Prostate gland (tissue), 2 donors: ENCODE results near the gene PDIA5. TPM values are rescaled to one million over a fixed set of nuclear protein-coding genes. Genes with fewer than 3 reads are reported as not detected.

ENCODE experiments used
- DNase-seq: peaks from one replicate; pipeline ENCODE4 v3.0.0-alpha.2; 2019; ENCODE audit warnings: low spot score
- H3K27ac ChIP-seq, 2 donors: fragments of 200-600 bp; sonication (generic); 2 replicates each; pipeline ENCODE4 v1.5.1; 2017 to 2019
- H3K27me3 ChIP-seq: fragments of 200-600 bp; sonication (generic); replicated peaks from 2 replicates; pipeline ENCODE4 v1.5.1; 2019; ENCODE audit not compliant: insufficient read depth
- H3K36me3 ChIP-seq, 2 donors: fragments of 200-600 bp; sonication (generic); 1 replicate in 1 of 2; 2 replicates in 1 of 2; pipeline versions ENCODE4 v1.5.1 to v1.8.1; 2017 to 2019
- H3K4me1 ChIP-seq: fragments of 200-600 bp; sonication (generic); replicated peaks from 2 replicates; pipeline ENCODE4 v1.5.1; 2019
- H3K4me3 ChIP-seq, 2 donors: fragments of 200-600 bp; sonication (generic); 2 replicates each; pipeline ENCODE4 v1.5.1; 2017 to 2019
- H3K9me3 ChIP-seq: fragments of 200-600 bp; sonication (generic); 2 replicates; pipeline ENCODE4 v1.5.1; 2017
- POLR2A ChIP-seq: fragments of 450-650 bp; IDR thresholded peaks from one replicate; pipeline ENCODE4 v1.6.1; 2016; ENCODE audit warnings: antibody characterized with exemption, mild to moderate bottlenecking
- POLR2AphosphoS5 ChIP-seq: sonication (generic); formaldehyde crosslinking; IDR thresholded peaks from one replicate; pipeline ENCODE4 v1.6.1; 2017; ENCODE audit warnings: antibody characterized with exemption
- WGBS: methylation state at CpG from one replicate; pipeline ENCODE4 v1.1.5; 2018; 5-methylcytosine and 5-hydroxymethylcytosine counted together
- intact Hi-C: fragments of 100-400 bp; cut with DNase I; formaldehyde crosslinking; loops from one replicate; pipeline ENCODE4 v1.14.2; 2022
- total RNA-seq, 2 donors: library from RNA; depleted of rRNA; stranded (reverse); fragments of >200 nt; gene quantifications; one replicate each; pipeline ENCODE4 v1.1.0, GENCODE V29; 2016
- TF ChIP-seq, protein P1 (sequence below), 4 experiments: fragments of 200-600 bp in 2 of 4; fragments of 450-650 bp in 2 of 4; sonication (generic) in 2 of 4; IDR thresholded peaks; 1 replicate in 3 of 4; 2 replicates in 1 of 4; pipeline ENCODE4 v1.5.1; 2016 to 2019; ENCODE audit warnings: antibody characterized with exemption in 4 of 4, mild to moderate bottlenecking in 2 of 4, moderate library complexity in 2 of 4

Gene PDIA5
- total RNA-seq, 2 donors from 2014 or later: 67.9 to 75.9 TPM

DNA sequence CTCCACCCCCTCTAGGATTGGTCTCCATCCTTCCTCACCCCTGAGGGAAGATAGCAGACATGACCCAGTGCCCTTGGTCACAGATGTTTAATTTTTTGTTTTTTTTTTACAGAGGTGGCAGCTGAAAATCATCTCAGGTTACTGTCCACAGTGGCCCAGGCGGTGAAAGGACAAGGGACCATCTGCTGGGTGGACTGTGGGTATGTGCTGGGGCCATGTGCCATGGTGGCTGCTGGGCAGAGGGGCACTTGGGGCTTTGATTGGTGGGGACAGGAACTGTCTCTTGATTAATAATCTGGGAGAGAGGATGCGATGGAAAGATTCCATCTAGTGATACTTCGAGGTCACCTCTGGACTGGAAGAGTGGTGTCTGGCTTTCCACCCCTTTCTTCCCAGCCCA is 25.4 kb downstream of the PDIA5 start:
- intact Hi-C loops: no loop called here
- no peaks in the 10 kb centered on the region for H3K4me1 ChIP-seq
- TF ChIP-seq, protein P1, sequence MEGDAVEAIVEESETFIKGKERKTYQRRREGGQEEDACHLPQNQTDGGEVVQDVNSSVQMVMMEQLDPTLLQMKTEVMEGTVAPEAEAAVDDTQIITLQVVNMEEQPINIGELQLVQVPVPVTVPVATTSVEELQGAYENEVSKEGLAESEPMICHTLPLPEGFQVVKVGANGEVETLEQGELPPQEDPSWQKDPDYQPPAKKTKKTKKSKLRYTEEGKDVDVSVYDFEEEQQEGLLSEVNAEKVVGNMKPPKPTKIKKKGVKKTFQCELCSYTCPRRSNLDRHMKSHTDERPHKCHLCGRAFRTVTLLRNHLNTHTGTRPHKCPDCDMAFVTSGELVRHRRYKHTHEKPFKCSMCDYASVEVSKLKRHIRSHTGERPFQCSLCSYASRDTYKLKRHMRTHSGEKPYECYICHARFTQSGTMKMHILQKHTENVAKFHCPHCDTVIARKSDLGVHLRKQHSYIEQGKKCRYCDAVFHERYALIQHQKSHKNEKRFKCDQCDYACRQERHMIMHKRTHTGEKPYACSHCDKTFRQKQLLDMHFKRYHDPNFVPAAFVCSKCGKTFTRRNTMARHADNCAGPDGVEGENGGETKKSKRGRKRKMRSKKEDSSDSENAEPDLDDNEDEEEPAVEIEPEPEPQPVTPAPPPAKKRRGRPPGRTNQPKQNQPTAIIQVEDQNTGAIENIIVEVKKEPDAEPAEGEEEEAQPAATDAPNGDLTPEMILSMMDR (IDR thresholded peaks at IDR 0.05): no peak
- TF ChIP-seq POLR2A (no peak), POLR2AphosphoS5 (no peak)
- H3K4me3 ChIP-seq: no peak overlapping the region
- WGBS: 88% methylated on average over 3 of the region's 3 CpGs
- H3K36me3 ChIP-seq: no peaks in the 10 kb centered on the region
- no peak overlapping the region for H3K27ac ChIP-seq
- H3K9me3 ChIP-seq: no peaks in the 10 kb centered on the region
- DNase-seq: no peak
- no peaks in the 10 kb centered on the region for H3K27me3 ChIP-seq

DNA sequence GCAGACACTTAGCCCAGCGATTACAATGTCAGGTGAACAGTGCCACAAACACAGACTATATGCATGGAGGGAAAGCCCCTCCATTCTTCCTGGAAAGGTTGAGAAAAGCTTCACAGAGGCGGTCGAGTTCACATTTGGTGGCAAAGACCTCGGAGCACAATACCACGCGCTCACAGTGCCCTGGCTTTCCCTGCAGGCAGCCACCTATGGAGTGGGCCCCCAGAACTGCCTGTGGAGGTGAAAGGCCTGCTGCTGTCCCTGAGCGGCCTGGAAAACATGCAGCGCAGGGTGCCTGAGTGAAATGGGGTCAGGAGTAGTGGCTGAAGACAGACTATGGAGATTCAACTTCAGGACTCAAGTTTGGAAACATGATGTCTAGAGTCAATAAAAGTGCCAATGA is 26.9 kb downstream of the PDIA5 start:
- DNase-seq: no peak
- Histone ChIP-seq H3K4me3 (no peak overlapping the region), H3K9me3 (no peaks in the 10 kb centered on the region), H3K4me1 (no peaks in the 10 kb centered on the region), H3K36me3 (no peaks in the 10 kb centered on the region), H3K27ac (no peak overlapping the region), H3K27me3 (no peaks in the 10 kb centered on the region)
- over 99% methylated on average over 8 of the region's 8 CpGs for WGBS
- no peak for TF ChIP-seq POLR2AphosphoS5
- no peak for TF ChIP-seq POLR2A
- TF ChIP-seq, protein P1 (IDR thresholded peaks at IDR 0.05): no peak
- intact Hi-C loops: no loop called here

DNA sequence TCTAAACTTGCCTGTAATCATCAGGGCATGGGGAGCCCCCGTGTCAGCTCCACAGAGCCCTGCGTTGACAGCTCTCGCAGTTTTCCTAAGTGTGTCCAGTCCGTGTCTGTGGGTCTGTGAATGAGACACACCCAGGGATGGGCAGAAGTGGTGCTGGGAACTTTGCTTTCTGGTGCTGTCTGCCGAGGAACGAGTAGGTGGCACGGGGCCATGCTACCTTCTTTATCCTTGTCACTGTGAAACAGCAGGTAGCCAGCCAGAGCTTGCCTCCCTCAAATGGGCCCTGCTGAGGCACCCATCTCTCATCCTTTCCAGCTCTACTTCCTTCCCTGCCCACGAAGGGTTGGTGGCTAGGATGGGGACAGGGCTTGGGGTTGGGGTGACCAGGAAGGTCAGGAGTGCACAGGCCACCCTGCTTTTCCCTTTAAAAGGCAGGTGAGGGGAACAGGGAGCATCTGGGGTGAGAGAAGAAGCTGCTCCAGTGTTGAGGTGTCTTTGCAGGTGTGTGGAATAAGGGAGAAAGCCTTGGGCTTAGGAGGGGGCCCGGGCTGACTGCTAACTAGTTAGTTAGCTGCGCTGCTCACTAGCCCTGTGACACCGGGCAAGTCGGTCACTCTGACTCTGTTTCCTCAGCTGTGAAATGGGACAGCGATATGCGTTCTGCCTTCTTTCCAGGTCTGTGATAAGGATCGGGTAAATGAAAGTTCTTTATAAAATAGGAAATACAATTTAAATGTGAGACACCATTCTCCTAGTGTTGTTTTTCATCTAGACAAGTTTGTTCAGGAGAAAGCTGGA is 27.9 kb downstream of the PDIA5 start:
- Histone ChIP-seq H3K4me3 (no peak overlapping the region), H3K27me3 (no peaks in the 10 kb centered on the region), H3K4me1 (no peaks in the 10 kb centered on the region), H3K36me3 (no peaks in the 10 kb centered on the region), H3K9me3 (no peaks in the 10 kb centered on the region), H3K27ac (no peak overlapping the region)
- 84% methylated on average over 15 of the region's 15 CpGs for WGBS
- intact Hi-C loops: no loop called here
- TF ChIP-seq, protein P1 (IDR thresholded peaks at IDR 0.05): no peak
- TF ChIP-seq POLR2A (no peak), POLR2AphosphoS5 (no peak)
- no peak for DNase-seq

DNA sequence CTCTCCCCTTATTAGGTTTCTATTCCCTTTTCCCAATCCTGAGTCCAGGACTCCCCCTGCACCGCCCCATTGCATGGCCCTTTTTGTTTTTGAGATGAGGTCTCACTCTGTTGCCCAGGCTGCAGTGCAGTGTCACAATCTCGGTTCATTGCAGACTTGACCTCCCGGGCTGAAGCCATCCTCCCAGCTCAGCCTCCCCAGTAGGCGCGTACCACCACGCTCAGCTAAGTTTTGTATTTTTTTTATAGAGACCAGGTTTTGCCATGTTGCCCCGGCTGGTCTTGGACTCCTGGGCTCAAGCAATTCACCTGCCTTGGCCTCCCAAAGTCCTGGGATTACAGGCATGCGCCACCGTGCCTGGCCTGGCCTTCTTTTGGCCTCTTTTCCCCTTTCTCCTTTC is 29.3 kb downstream of the PDIA5 start:
- intact Hi-C loops: no loop called here
- WGBS: 96% methylated on average over 9 of the region's 9 CpGs
- TF ChIP-seq POLR2AphosphoS5: no peak
- no peak for TF ChIP-seq POLR2A
- Histone ChIP-seq H3K27me3 (no peaks in the 10 kb centered on the region), H3K27ac (no peak overlapping the region), H3K4me1 (no peaks in the 10 kb centered on the region), H3K9me3 (no peaks in the 10 kb centered on the region), H3K4me3 (no peak overlapping the region), H3K36me3 (no peaks in the 10 kb centered on the region)
- DNase-seq: no peak

DNA sequence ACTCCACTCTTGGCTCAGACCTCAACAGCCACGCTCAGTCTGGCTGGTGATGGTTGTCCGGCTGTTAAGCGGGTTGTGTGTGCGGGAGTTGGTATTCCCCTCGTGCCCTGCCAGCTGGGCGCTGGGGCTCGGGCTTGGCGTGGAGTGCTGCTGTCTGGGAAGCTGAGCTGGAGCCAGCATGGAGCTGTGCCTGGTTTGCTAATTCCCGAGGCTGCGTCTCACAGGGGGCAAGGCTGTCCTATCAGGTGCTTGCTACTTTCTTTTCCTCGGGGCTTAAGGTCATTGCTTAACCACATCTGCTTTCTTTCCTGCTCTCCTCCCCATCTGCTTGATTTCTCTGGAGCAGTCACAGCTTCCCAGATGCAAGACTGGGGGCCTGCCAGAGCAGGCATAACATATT is 29.9 kb downstream of the PDIA5 start:
- no peak for DNase-seq
- intact Hi-C loops: no loop called here
- Histone ChIP-seq H3K4me1 (no peaks in the 10 kb centered on the region), H3K36me3 (no peaks in the 10 kb centered on the region), H3K4me3 (no peak overlapping the region), H3K27ac (no peak overlapping the region), H3K27me3 (no peaks in the 10 kb centered on the region), H3K9me3 (no peaks in the 10 kb centered on the region)
- TF ChIP-seq, protein P1 (IDR thresholded peaks at IDR 0.05): no peak
- TF ChIP-seq POLR2A (no peak), POLR2AphosphoS5 (no peak)
- WGBS: 17% methylated on average over 11 of the region's 11 CpGs
